H1 (cell line): Measurements from ENCODE around the gene NXPH3.

Source experiments
- PHF8 ChIP-seq: fragments of 200-600 bp; sonication (generic); conservative IDR thresholded peaks from 2 replicates; pipeline ENCODE4 v1.7.1; 2012; ENCODE audit warnings: low read depth, mild to moderate bottlenecking, inconsistent platforms, low read length, moderate library complexity
- POLR2A ChIP-seq, 2 experiments: IDR thresholded peaks; 1 replicate in 1 of 2; 2 replicates in 1 of 2; pipeline ENCODE4 v1.6.1; 2011; ENCODE audit warnings: low read depth in 2 of 2, low read length in 2 of 2, mild to moderate bottlenecking in 2 of 2; ENCODE audit errors: control extremely low read depth in 1 of 2
- POLR2AphosphoS5 ChIP-seq: IDR thresholded peaks from 2 replicates; pipeline ENCODE4 v1.6.1; 2011; ENCODE audit warnings: low read depth, low read length
- SP1 ChIP-seq: IDR thresholded peaks from 2 replicates; pipeline ENCODE4 v1.6.1; 2011; ENCODE audit warnings: low read depth, low read length

DNA sequence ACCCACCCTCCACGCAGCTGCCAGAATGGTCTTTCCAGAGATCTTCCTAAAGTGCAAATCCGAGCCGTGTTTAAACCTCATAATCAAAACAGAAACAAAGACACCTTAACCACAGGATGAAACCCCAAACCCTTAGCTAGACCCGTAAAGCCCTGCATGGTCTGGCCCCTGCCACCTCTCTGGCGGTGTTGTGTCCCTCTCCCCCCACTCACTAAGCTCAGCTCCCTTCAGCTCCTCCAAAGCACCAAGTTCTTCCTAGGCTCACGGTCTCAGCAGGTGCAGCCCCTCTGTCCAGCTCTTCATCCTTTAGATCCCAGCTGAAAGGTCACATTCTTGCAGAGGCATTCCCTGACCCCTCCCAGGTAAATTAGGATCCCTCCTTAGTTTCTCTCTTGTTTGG lies 4.4 kb upstream of the NXPH3 start:
- TF ChIP-seq SP1 = no peak
- no peak for TF ChIP-seq POLR2AphosphoS5
- no peak for TF ChIP-seq POLR2A (IDR thresholded peaks at IDR 0.05; ENCODE audit: control extremely low read depth in 1 of 2, low read depth in 2 of 2, low read length in 2 of 2)
- TF ChIP-seq PHF8 = no peak
